NCI-H748 (cell line): ENCODE data around the gene B3GNT2.
"Not testable (repeated sequence)": the region's sequence is repeated elsewhere in the genome, so short reads cannot be mapped to it uniquely, and the experiment has no call there.

Experiments used
- DNase-seq: peaks from one replicate; lab custom pipeline; 2025; ENCODE audit not compliant: unreplicated experiment; lab: John Stamatoyannopoulos, UW

Gene B3GNT2

GRCh38 chr2:62231541-62231940 is 35.6 kb downstream of the B3GNT2 start:
- DNase-seq = no peak

DNA sequence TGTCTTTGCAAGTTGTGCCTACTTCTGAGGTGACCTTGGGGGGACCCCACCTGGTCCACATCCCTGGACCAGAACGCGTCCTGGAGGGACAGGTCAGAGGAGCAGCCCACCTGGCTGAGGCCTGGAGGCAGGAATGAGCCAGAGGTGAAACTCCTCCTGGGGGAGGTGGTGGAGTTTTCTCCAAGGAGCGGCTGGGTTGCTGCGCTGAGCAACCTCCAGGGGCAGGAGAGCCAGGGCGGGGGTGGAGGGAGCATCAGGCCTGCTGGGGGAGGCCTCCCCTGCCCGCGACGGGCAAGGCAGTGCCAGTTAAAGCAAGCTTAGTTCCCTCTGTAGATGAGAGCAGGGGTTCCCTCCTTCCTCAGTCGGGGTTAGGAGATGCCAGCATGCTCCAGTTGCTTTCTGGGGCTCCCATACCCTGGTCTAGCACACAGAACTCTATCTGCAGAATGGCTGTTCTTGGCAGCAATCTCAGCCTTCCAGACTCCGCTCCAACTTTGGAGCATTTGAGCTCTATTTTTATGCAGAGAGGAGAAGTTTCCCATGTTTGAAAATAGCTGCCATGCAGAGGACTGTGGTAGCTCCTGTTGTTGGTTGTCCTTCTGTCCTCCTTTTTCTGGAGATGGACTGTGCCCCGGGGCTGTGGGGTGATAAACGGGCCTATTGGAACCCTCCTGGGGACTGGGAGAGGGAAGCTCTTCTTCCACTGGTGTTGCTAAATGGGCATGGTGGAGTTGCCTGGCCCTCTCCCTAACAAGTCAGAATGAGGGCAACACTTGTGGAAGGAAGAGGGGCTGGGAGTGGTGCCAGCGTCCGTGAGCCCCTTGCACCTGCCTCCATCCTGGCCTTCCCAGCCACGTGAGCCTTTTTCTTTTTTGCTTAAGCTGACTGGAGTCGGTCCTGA is 39.1 kb downstream of the B3GNT2 start:
- no peak for DNase-seq

GRCh38 chr2:62236499-62236898 is 40.6 kb downstream of the B3GNT2 start:
- no peak for DNase-seq

GRCh38 chr2:62238236-62238635 is 42.3 kb downstream of the B3GNT2 start:
- DNase-seq = no peak

- DNase-seq = no peak
These were observed 44.6 kb downstream of the B3GNT2 start for GRCh38 chr2:62240546-62240945.

- DNase-seq = no peak
These were observed 48.1 kb downstream of the B3GNT2 start for GRCh38 chr2:62243983-62244382.

GRCh38 chr2:62248226-62248625 is 52.3 kb downstream of the B3GNT2 start:
- no peak for DNase-seq

- DNase-seq = no peak
These were observed 54.3 kb downstream of the B3GNT2 start for GRCh38 chr2:62250239-62250638.

DNA sequence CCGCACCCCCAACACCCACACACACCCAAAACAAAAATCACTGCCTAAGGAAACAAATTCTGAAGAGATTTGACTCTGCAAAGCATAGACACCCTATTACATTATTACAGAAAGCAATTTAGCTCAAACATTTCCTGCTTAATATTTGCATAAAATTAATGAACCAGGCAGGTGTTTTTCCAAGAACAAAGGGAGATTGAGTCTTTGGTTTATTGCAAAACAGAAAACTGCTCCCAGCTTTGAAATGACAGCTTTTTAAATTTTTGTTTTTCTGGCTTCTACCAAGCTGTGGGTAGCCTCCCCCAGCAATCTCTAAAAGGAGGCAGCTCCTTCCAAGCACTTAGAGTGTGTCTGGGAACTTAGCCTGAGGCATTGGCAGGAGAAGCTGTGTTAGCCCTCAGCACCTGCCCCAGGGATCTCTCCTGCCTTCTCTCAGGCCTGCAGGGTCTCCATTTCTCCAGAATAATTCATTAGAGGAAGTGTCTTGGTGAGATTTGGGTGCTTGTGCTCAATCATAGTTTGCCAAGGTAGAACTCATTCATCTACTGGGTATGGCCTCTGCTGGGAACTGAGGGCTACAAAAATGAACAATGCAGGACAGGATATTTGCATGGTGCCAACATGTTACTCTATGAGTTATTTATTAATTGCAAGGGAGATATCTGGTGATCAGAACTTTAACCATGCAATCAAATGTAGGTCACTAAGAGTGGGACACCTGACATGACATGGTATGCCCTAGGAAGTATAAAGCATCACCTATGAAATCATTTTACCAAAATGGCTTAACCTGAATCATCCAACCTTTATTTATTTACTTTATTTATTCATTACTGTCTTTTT is 58.7 kb downstream of the B3GNT2 start:
- DNase-seq = no peak

GRCh38 chr2:62257466-62257865 is 61.6 kb downstream of the B3GNT2 start:
- DNase-seq = no peak

DNA sequence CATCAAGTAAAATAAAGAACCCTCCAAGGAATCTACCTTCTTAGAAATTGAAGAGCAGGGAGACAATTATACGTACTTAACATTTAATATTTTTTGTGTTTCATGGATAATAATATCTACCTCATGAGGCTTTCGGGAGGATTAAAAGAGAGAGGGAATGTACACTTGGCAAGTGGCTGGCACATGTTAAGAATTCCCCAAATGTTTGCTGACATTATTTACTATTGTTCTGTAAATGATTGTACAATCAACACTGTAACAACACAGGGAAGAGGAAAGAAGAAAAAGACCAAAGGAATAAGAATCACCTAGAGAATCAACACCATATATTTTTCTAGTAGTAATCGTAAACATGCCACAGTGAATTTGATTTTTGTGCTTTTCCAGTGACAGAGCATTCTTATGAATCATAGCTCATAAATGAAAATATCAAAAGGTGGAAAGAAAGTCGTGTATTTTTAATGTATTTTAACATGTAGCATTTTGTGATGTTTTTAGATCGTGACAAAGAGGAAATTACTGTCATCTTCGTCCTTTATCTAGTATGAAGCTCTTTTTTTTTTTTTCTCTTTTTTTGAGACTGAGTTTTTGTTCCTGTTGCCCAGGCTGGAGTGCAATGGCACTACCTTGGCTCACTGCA is 67.3 kb downstream of the B3GNT2 start:
- no peak for DNase-seq

GRCh38 chr2:62264186-62264585 is 68.3 kb downstream of the B3GNT2 start:
- no peak for DNase-seq

- no peak for DNase-seq
These were observed 69.2 kb downstream of the B3GNT2 start for GRCh38 chr2:62265106-62265505.

GRCh38 chr2:62266433-62267038 is 70.6 kb downstream of the B3GNT2 start:
- DNase-seq = no peak

GRCh38 chr2:62267696-62268095 is 71.8 kb downstream of the B3GNT2 start:
- DNase-seq = no peak

DNA sequence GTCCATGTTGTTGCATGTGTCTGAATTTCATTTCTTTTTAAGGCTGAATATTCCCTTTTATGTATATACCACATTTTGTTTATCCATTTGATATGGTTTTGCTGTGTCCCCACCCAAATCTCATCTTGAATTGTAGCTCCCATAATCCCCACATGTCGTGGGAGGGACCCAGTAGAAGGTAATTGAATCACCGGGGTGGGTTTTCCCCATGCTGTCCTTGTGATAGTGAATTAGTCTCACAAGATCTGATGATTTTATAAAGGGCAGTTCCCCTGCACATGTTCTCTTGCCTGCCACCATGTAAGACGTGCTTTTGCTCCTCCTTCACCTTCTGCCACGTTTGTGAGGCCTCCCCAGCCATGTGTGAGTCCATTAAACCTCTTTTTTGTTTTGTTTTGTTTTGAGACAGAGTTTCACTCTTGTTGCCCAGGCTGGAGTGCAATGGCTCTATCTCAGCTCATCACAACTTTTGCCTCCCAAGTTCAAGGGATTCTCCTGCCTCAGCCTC is 72.8 kb downstream of the B3GNT2 start:
- not testable (repeated sequence) for DNase-seq

GRCh38 chr2:62270728-62271127 is 74.8 kb downstream of the B3GNT2 start:
- DNase-seq = peak; percentile 43
